GM23338 (cell line): Measurements from ENCODE around the gene FKRP. TPM values are rescaled to one million over a fixed set of nuclear protein-coding genes. Genes with fewer than 3 reads are reported as not detected.

Source experiments
- ATAC-seq: fragments of 200-7000 bp; cut with Tn5 transposase; 3 replicates; pipeline ENCODE4 v1.9.1; 2020
- DNase-seq: peaks from one replicate; pipeline ENCODE4 v3.0.0-alpha.2; 2015; ENCODE audit warnings: low spot score
- H2AFZ ChIP-seq: fragments of 200-600 bp; sonication (generic); 2 replicates; pipeline ENCODE4 v1.8.0; 2016; ENCODE audit warnings: antibody characterized with exemption, mild to moderate bottlenecking, moderate library complexity
- H3F3A ChIP-seq: fragments of 200-600 bp; sonication (generic); replicated peaks from 2 replicates; pipeline ENCODE4 v1.8.0; 2017; ENCODE audit warnings: antibody characterized with exemption, mixed run types, low read depth
- H3K27ac ChIP-seq: fragments of 200-600 bp; sonication (generic); 2 replicates; pipeline ENCODE4 v1.6.1; 2016; ENCODE audit warnings: low read depth
- H3K27me3 ChIP-seq: fragments of 200-600 bp; sonication (generic); 2 replicates; pipeline ENCODE4 v1.8.0; 2016; ENCODE audit warnings: mild to moderate bottlenecking, mixed run types, moderate library complexity; ENCODE audit not compliant: insufficient read depth
- H3K36me3 ChIP-seq: fragments of 200-600 bp; sonication (generic); 2 replicates; pipeline ENCODE4 v1.8.0; 2016; ENCODE audit warnings: mild to moderate bottlenecking; ENCODE audit not compliant: insufficient read depth
- H3K4me1 ChIP-seq: fragments of 200-600 bp; sonication (generic); 2 replicates; pipeline ENCODE4 v1.8.0; 2016; ENCODE audit warnings: mild to moderate bottlenecking, moderate library complexity; ENCODE audit not compliant: insufficient read depth
- H3K4me2 ChIP-seq: fragments of 200-600 bp; sonication (generic); 2 replicates; pipeline ENCODE4 v1.7.1; 2017; ENCODE audit warnings: mixed run types
- H3K4me3 ChIP-seq: fragments of 200-600 bp; sonication (generic); 2 replicates; pipeline ENCODE4 v1.6.1; 2016; ENCODE audit warnings: mixed run types
- H3K79me2 ChIP-seq: fragments of 200-600 bp; sonication (generic); replicated peaks from 2 replicates; pipeline ENCODE4 v1.8.0; 2017; ENCODE audit warnings: mild to moderate bottlenecking; ENCODE audit not compliant: insufficient read depth
- H3K9me2 ChIP-seq: fragments of 200-600 bp; sonication (generic); 2 replicates; pipeline ENCODE4 v1.8.0; 2017; ENCODE audit not compliant: insufficient read depth
- H4K20me1 ChIP-seq: fragments of 200-600 bp; sonication (generic); replicated peaks from 2 replicates; pipeline ENCODE4 v1.8.0; 2017; ENCODE audit warnings: mild to moderate bottlenecking; ENCODE audit not compliant: insufficient read depth
- H3K27ac Mint-ChIP-seq: 2 replicates; pipeline ENCODE4 v1.8.0; 2020; ENCODE audit warnings: inconsistent platforms, mild to moderate bottlenecking, moderate library complexity, mixed read lengths
- H3K27me3 Mint-ChIP-seq: 3 replicates; pipeline ENCODE4 v1.8.0; 2022; ENCODE audit warnings: low read depth, mild to moderate bottlenecking, moderate library complexity, mixed read lengths, inconsistent platforms; ENCODE audit not compliant: insufficient read depth, poor library complexity
- H3K36me3 Mint-ChIP-seq: 3 replicates; pipeline ENCODE4 v1.8.0; 2021; ENCODE audit warnings: low read depth, mild to moderate bottlenecking, inconsistent platforms, moderate library complexity, mixed read lengths
- H3K4me1 Mint-ChIP-seq: 3 replicates; pipeline ENCODE4 v1.8.0; 2020; ENCODE audit warnings: mild to moderate bottlenecking, inconsistent platforms, mixed read lengths
- H3K4me3 Mint-ChIP-seq: 3 replicates; pipeline ENCODE4 v1.8.0; 2021; ENCODE audit warnings: moderate library complexity, mild to moderate bottlenecking, inconsistent platforms, mixed read lengths
- H3K9me3 Mint-ChIP-seq: 3 replicates; pipeline ENCODE4 v1.8.0; 2020; ENCODE audit warnings: moderate library complexity, mild to moderate bottlenecking, inconsistent platforms, mixed read lengths
- CREB1 ChIP-seq: fragments of 250-450 bp; sonication (Bioruptor Pico); IDR thresholded peaks from 2 replicates; pipeline ENCODE4 v1.5.0; 2020; ENCODE audit warnings: low read depth, mild to moderate bottlenecking, moderate library complexity
- EZH2 ChIP-seq: fragments of 200-600 bp; sonication (generic); IDR thresholded peaks from one replicate; pipeline ENCODE4 v1.8.0; 2017; ENCODE audit warnings: antibody characterized with exemption, mild to moderate bottlenecking, low read depth; ENCODE audit not compliant: unreplicated experiment
- EZH2phosphoT487 ChIP-seq: fragments of 200-600 bp; sonication (generic); IDR thresholded peaks from one replicate; pipeline ENCODE4 v1.8.1; 2018; ENCODE audit warnings: antibody characterized with exemption; ENCODE audit not compliant: unreplicated experiment
- JUNB ChIP-seq: IDR thresholded peaks from one replicate; pipeline ENCODE4 v1.6.1; 2016; ENCODE audit warnings: antibody characterized with exemption; ENCODE audit not compliant: unreplicated experiment
- NANOG ChIP-seq: IDR thresholded peaks from 2 replicates; pipeline ENCODE4 v1.6.1; 2016; ENCODE audit warnings: antibody characterized with exemption, borderline replicate concordance
- POLR2AphosphoS5 ChIP-seq: IDR thresholded peaks from 2 replicates; pipeline ENCODE4 v1.6.1; 2016; ENCODE audit warnings: antibody characterized with exemption, low read depth
- STAT1 ChIP-seq: IDR thresholded peaks from one replicate; pipeline ENCODE4 v1.6.1; 2016; ENCODE audit warnings: antibody characterized with exemption; ENCODE audit not compliant: unreplicated experiment
- ZNF114 ChIP-seq: fragments of 250-450 bp; sonication (Bioruptor Pico); IDR thresholded peaks from 2 replicates; pipeline ENCODE4 v1.5.0; 2020; ENCODE audit warnings: mild to moderate bottlenecking, moderate library complexity
- ZNF331 ChIP-seq: fragments of 250-450 bp; sonication (Bioruptor Pico); IDR thresholded peaks from 2 replicates; pipeline ENCODE4 v1.5.0; 2020; ENCODE audit warnings: low read depth, mild to moderate bottlenecking, moderate library complexity
- polyA plus RNA-seq: library from polyadenylated mRNA; unstranded; fragments of >200 nt; fragmentation: Nextera tagmentation; extraction: Ambion mirVana; gene quantifications from 2 replicates; pipeline ENCODE4 v1.2.1, GENCODE V29; 2016
- total RNA-seq: library from RNA; depleted of rRNA; stranded (reverse); fragments of >200 nt; shearing (Covaris generic); gene quantifications from 2 replicates; pipeline ENCODE4 v1.2.3, GENCODE V29; 2014
- TF ChIP-seq, protein P1 (sequence below): fragments of 250-450 bp; sonication (Bioruptor Pico); IDR thresholded peaks from 2 replicates; pipeline ENCODE4 v1.5.0; 2020; ENCODE audit warnings: mild to moderate bottlenecking, moderate library complexity
- TF ChIP-seq, protein P2 (sequence below), 2 experiments: fragments of 200-600 bp in 1 of 2; sonication (generic) in 1 of 2; conservative IDR thresholded peaks; 2 replicates each; pipeline versions ENCODE4 v1.5.1 to v1.6.1; 2016 to 2017; ENCODE audit warnings: antibody characterized with exemption in 2 of 2, low read depth in 2 of 2, mild to moderate bottlenecking in 2 of 2, moderate library complexity in 1 of 2
- TF ChIP-seq, protein P3 (sequence below): IDR thresholded peaks from 2 replicates; pipeline ENCODE4 v1.6.1; 2016; ENCODE audit warnings: antibody characterized with exemption
- TF ChIP-seq, protein P4 (sequence below): IDR thresholded peaks from one replicate; pipeline ENCODE4 v1.6.1; 2018; ENCODE audit warnings: antibody characterized with exemption; ENCODE audit not compliant: unreplicated experiment

Gene FKRP
- total and polyA plus RNA-seq, 2 experiments from 2014 or later = 11.5 to 31.9 TPM

DNA sequence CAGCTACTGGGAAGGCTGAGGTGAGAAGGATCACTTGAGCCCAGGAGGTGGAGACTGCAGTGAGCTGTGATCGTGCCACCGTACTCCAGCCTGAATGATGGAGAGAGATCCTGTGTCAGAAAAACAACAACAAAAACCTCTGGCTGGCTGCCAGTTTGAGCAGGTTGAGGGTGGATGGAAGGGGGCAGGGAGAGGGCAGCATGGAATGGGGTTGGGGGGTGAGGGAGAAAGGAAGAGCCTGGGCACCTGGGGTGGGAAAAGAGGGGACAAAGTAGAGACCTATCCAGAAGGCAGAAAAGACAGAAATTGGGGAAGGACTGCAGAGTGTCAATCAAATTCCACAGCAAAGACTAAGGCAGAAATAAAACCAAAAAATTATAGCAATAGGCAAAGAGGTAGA, 37.8 kb downstream of the FKRP start:
- H3K27ac Mint-ChIP-seq = peak overlapping the region; percentile 100
- peaks cover 35% of the 10 kb centered on the region for H3K4me1 Mint-ChIP-seq
- H3K9me2 ChIP-seq = no peaks in the 10 kb centered on the region
- H3K36me3 Mint-ChIP-seq = peaks cover 84% of the 10 kb centered on the region
- TF ChIP-seq CREB1 (CRISPR knock-in tag) = no peak
- TF ChIP-seq JUNB = no peak
- TF ChIP-seq EZH2phosphoT487 = no peak
- TF ChIP-seq EZH2 = no peak
- TF ChIP-seq, protein P1, sequence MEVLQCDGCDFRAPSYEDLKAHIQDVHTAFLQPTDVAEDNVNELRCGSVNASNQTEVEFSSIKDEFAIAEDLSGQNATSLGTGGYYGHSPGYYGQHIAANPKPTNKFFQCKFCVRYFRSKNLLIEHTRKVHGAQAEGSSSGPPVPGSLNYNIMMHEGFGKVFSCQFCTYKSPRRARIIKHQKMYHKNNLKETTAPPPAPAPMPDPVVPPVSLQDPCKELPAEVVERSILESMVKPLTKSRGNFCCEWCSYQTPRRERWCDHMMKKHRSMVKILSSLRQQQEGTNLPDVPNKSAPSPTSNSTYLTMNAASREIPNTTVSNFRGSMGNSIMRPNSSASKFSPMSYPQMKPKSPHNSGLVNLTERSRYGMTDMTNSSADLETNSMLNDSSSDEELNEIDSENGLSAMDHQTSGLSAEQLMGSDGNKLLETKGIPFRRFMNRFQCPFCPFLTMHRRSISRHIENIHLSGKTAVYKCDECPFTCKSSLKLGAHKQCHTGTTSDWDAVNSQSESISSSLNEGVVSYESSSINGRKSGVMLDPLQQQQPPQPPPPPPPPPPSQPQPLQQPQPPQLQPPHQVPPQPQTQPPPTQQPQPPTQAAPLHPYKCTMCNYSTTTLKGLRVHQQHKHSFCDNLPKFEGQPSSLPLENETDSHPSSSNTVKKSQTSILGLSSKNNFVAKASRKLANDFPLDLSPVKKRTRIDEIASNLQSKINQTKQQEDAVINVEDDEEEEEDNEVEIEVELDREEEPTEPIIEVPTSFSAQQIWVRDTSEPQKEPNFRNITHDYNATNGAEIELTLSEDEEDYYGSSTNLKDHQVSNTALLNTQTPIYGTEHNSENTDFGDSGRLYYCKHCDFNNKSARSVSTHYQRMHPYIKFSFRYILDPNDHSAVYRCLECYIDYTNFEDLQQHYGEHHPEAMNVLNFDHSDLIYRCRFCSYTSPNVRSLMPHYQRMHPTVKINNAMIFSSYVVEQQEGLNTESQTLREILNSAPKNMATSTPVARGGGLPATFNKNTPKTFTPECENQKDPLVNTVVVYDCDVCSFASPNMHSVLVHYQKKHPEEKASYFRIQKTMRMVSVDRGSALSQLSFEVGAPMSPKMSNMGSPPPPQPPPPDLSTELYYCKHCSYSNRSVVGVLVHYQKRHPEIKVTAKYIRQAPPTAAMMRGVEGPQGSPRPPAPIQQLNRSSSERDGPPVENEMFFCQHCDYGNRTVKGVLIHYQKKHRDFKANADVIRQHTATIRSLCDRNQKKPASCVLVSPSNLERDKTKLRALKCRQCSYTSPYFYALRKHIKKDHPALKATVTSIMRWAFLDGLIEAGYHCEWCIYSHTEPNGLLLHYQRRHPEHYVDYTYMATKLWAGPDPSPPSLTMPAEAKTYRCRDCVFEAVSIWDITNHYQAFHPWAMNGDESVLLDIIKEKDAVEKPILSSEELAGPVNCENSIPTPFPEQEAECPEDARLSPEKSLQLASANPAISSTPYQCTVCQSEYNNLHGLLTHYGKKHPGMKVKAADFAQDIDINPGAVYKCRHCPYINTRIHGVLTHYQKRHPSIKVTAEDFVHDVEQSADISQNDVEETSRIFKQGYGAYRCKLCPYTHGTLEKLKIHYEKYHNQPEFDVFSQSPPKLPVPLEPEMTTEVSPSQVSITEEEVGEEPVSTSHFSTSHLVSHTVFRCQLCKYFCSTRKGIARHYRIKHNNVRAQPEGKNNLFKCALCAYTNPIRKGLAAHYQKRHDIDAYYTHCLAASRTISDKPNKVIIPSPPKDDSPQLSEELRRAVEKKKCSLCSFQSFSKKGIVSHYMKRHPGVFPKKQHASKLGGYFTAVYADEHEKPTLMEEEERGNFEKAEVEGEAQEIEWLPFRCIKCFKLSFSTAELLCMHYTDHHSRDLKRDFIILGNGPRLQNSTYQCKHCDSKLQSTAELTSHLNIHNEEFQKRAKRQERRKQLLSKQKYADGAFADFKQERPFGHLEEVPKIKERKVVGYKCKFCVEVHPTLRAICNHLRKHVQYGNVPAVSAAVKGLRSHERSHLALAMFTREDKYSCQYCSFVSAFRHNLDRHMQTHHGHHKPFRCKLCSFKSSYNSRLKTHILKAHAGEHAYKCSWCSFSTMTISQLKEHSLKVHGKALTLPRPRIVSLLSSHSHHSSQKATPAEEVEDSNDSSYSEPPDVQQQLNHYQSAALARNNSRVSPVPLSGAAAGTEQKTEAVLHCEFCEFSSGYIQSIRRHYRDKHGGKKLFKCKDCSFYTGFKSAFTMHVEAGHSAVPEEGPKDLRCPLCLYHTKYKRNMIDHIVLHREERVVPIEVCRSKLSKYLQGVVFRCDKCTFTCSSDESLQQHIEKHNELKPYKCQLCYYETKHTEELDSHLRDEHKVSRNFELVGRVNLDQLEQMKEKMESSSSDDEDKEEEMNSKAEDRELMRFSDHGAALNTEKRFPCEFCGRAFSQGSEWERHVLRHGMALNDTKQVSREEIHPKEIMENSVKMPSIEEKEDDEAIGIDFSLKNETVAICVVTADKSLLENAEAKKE (CRISPR knock-in tag) = no peak
- TF ChIP-seq POLR2AphosphoS5 = no peak
- TF ChIP-seq, protein P2, sequence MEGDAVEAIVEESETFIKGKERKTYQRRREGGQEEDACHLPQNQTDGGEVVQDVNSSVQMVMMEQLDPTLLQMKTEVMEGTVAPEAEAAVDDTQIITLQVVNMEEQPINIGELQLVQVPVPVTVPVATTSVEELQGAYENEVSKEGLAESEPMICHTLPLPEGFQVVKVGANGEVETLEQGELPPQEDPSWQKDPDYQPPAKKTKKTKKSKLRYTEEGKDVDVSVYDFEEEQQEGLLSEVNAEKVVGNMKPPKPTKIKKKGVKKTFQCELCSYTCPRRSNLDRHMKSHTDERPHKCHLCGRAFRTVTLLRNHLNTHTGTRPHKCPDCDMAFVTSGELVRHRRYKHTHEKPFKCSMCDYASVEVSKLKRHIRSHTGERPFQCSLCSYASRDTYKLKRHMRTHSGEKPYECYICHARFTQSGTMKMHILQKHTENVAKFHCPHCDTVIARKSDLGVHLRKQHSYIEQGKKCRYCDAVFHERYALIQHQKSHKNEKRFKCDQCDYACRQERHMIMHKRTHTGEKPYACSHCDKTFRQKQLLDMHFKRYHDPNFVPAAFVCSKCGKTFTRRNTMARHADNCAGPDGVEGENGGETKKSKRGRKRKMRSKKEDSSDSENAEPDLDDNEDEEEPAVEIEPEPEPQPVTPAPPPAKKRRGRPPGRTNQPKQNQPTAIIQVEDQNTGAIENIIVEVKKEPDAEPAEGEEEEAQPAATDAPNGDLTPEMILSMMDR (conservative IDR thresholded peaks at IDR 0.05; ENCODE audit: low read depth in 2 of 2) = no peak
- no peak for TF ChIP-seq ZNF114
- TF ChIP-seq, protein P3, sequence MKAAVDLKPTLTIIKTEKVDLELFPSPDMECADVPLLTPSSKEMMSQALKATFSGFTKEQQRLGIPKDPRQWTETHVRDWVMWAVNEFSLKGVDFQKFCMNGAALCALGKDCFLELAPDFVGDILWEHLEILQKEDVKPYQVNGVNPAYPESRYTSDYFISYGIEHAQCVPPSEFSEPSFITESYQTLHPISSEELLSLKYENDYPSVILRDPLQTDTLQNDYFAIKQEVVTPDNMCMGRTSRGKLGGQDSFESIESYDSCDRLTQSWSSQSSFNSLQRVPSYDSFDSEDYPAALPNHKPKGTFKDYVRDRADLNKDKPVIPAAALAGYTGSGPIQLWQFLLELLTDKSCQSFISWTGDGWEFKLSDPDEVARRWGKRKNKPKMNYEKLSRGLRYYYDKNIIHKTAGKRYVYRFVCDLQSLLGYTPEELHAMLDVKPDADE = no peak
- no peak for TF ChIP-seq STAT1
- no peak for TF ChIP-seq NANOG
- no peak for TF ChIP-seq ZNF331 (CRISPR knock-in tag)
- TF ChIP-seq, protein P4, sequence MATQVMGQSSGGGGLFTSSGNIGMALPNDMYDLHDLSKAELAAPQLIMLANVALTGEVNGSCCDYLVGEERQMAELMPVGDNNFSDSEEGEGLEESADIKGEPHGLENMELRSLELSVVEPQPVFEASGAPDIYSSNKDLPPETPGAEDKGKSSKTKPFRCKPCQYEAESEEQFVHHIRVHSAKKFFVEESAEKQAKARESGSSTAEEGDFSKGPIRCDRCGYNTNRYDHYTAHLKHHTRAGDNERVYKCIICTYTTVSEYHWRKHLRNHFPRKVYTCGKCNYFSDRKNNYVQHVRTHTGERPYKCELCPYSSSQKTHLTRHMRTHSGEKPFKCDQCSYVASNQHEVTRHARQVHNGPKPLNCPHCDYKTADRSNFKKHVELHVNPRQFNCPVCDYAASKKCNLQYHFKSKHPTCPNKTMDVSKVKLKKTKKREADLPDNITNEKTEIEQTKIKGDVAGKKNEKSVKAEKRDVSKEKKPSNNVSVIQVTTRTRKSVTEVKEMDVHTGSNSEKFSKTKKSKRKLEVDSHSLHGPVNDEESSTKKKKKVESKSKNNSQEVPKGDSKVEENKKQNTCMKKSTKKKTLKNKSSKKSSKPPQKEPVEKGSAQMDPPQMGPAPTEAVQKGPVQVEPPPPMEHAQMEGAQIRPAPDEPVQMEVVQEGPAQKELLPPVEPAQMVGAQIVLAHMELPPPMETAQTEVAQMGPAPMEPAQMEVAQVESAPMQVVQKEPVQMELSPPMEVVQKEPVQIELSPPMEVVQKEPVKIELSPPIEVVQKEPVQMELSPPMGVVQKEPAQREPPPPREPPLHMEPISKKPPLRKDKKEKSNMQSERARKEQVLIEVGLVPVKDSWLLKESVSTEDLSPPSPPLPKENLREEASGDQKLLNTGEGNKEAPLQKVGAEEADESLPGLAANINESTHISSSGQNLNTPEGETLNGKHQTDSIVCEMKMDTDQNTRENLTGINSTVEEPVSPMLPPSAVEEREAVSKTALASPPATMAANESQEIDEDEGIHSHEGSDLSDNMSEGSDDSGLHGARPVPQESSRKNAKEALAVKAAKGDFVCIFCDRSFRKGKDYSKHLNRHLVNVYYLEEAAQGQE = no peak
- H3F3A ChIP-seq = peaks cover 28% of the 10 kb centered on the region
- peaks cover 77% of the 10 kb centered on the region for H3K79me2 ChIP-seq
- H3K27me3 ChIP-seq = no peaks in the 10 kb centered on the region
- peak overlapping the region; percentile 94 for H3K27ac ChIP-seq
- no peak overlapping the region for H2AFZ ChIP-seq
- H4K20me1 ChIP-seq = peaks cover 46% of the 10 kb centered on the region
- H3K27me3 Mint-ChIP-seq = peaks cover 30% of the 10 kb centered on the region
- peak overlapping the region; percentile 98 for H3K4me3 ChIP-seq
- peaks cover 5% of the 10 kb centered on the region; the same call in 1 of the 3 replicates for H3K9me3 Mint-ChIP-seq
- peak overlapping the region; percentile 99 for H3K4me2 ChIP-seq
- H3K36me3 ChIP-seq = peaks cover 50% of the 10 kb centered on the region
- ATAC-seq = no peak
- H3K4me3 Mint-ChIP-seq = peak overlapping the region; percentile 97
- H3K4me1 ChIP-seq = peaks cover 28% of the 10 kb centered on the region
- DNase-seq = no peak
